HG02840 (cell line): Measurements from ENCODE around the gene BMPER.

Experiments used
- ATAC-seq: cut with Tn5 transposase; IDR thresholded peaks from one replicate; pipeline ENCODE4 v1.9.1; 2021; ENCODE audit warnings: mild to moderate bottlenecking, moderate library complexity, moderate number of reproducible peaks; ENCODE audit not compliant: unreplicated experiment, low FRiP score

Gene BMPER

GRCh38 chr7:33919449-33919848, 14.1 kb downstream of the BMPER start:
- no peak for ATAC-seq

GRCh38 chr7:33921216-33921938, 16.0 kb downstream of the BMPER start:
- ATAC-seq, result no peak

GRCh38 chr7:33922820-33923219, 17.5 kb downstream of the BMPER start:
- ATAC-seq, result no peak

GRCh38 chr7:33923440-33924229, 18.3 kb downstream of the BMPER start:
- no peak for ATAC-seq

GRCh38 chr7:33926535-33926934, 21.2 kb downstream of the BMPER start:
- no peak for ATAC-seq

GRCh38 chr7:33928986-33929385, 23.6 kb downstream of the BMPER start:
- ATAC-seq, result no peak

GRCh38 chr7:33932221-33932620, 26.9 kb downstream of the BMPER start:
- no peak for ATAC-seq

GRCh38 chr7:33932832-33933468, 27.6 kb downstream of the BMPER start:
- no peak for ATAC-seq

GRCh38 chr7:33933611-33934281, 28.4 kb downstream of the BMPER start:
- ATAC-seq, result no peak

- ATAC-seq, result no peak
Observed at GRCh38 chr7:33934391-33934790, 29.1 kb downstream of the BMPER start.

GRCh38 chr7:33936503-33936902, 31.2 kb downstream of the BMPER start:
- ATAC-seq, result no peak

- ATAC-seq, result no peak
Observed at GRCh38 chr7:33937871-33938270, 32.5 kb downstream of the BMPER start.

GRCh38 chr7:33939121-33939520, 33.8 kb downstream of the BMPER start:
- no peak for ATAC-seq

GRCh38 chr7:33940503-33940902, 35.2 kb downstream of the BMPER start:
- no peak for ATAC-seq

- no peak for ATAC-seq
Observed at GRCh38 chr7:33941418-33941817, 36.1 kb downstream of the BMPER start.

GRCh38 chr7:33946094-33946699, 40.9 kb downstream of the BMPER start:
- ATAC-seq, result no peak

- no peak for ATAC-seq
Observed at GRCh38 chr7:33950047-33950714, 44.8 kb downstream of the BMPER start.

GRCh38 chr7:33952824-33953223, 47.5 kb downstream of the BMPER start:
- ATAC-seq, result no peak

GRCh38 chr7:33958104-33958503, 52.8 kb downstream of the BMPER start:
- ATAC-seq, result no peak

- ATAC-seq, result no peak
Observed at GRCh38 chr7:33959676-33960075, 54.3 kb downstream of the BMPER start.
